AG04449 (cell line): ENCODE results near the gene CYYR1.

Experiments used
- CTCF ChIA-PET: fragments of 350-600 bp; formaldehyde crosslinking; extraction: SDS; loops from one replicate; lab custom pipeline; 2021; ENCODE audit warnings: antibody characterized with exemption; lab: Yijun Ruan, JAX
- POLR2A ChIA-PET: fragments of 400-600, 350-600 bp; formaldehyde crosslinking; extraction: SDS; loops from one replicate; lab custom pipeline; 2020; ENCODE audit warnings: antibody characterized with exemption, inconsistent platforms; lab: Yijun Ruan, JAX
- DNase-seq: peaks from one replicate; pipeline ENCODE4 v3.0.0-alpha.2; 2010; ENCODE audit warnings: low read depth, low spot score
- H3K4me3 ChIP-seq: 2 replicates; pipeline ENCODE4 v1.5.1; 2011; ENCODE audit warnings: low read depth, mild to moderate bottlenecking, control low read depth, low read length
- CTCF ChIP-seq: IDR thresholded peaks from one replicate; pipeline ENCODE4 v1.5.1; 2011; ENCODE audit warnings: mild to moderate bottlenecking, moderate library complexity, low read length, control low read depth, inconsistent platforms; ENCODE audit not compliant: insufficient read depth; ENCODE audit errors: missing control alignments

CYYR1 gene

DNA sequence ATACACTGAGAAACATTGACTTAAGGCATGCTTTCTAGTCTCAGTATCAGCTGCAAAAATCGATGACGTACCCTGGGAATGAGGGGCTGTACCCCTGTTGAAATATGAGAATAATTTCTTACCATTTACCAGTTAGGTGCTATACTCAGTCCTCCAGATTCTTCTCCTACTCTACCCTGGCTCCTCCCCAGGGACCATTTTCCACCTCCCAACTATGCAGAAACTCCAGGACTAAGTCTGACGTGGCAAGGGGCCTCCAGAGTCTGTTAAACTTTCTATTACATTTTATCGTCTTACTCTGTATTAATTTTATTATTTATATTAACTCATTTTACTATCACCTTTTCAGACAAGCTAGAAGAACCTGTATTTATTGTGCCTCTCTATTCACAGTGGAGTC is 124.3 kb downstream of the CYYR1 start:
- H3K4me3 ChIP-seq: no peak overlapping the region
- ChIA-PET CTCF (interaction anchor here (0.9 kb wide), 1 partner anchor 13 kb away, joined by 3 read pairs; no protein-coding TSS in a partner anchor), POLR2A (no interaction called here)
- DNase-seq: no peak
- no peak for TF ChIP-seq CTCF

DNA sequence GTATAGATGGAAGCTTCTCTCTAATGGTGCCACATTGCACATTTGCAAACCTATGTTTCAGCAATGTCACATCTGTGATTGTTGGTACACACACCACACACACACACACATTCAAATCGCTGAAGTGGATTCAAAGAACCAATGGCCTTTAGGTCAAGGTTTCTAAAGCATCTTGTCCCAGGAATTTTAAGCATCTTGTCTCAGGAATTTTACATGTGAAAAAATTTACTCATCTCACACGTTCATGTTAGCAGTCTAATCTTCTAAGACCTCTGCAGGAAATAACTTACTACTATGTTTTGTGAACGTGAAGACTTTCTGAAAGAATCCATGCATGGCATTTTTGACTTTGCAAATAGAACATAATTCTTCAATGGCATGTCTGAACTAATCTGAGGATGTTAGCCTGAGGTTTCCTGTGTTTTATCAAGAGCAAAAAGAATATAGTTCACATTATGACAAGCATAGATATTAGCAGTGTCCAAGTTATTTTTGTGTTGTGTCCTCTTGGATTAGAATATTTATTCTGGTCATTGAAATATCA is 125.1 kb downstream of the CYYR1 start:
- ChIA-PET CTCF (interaction anchor here (0.9 kb wide), 1 partner anchor 14 kb away, joined by 3 read pairs; no protein-coding TSS in a partner anchor), POLR2A (no interaction called here)
- no peak for TF ChIP-seq CTCF
- no peak for DNase-seq
- H3K4me3 ChIP-seq: no peak overlapping the region

GRCh38 chr21:26445440-26445839 is 127.6 kb downstream of the CYYR1 start:
- H3K4me3 ChIP-seq: no peak overlapping the region
- ChIA-PET POLR2A (no interaction called here), CTCF (interaction anchor here (1.5 to 1.6 kb wide), 2 partner anchors 16 to 56 kb away, joined by 3 read pairs; no protein-coding TSS in a partner anchor)
- DNase-seq: peak; percentile 58
- TF ChIP-seq CTCF: no peak

DNA sequence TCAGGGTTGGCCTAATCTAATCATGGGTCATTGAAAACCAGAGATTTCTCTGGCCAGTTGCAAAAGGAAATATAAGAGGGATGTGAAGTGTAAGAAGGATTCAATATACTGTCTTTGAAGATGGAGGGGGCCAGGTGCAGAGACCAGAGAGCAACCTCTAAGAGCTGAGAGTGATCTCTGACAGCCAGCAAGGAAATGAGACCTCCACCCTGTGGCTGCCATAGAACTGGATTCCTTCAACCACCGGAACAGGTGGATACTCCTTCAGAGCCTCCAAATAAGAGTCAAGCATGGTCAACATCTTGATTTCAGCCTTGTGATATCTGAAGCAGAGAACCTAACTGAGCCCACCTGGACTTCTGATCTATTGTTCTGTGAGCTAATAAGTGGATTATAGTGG is 128.4 kb downstream of the CYYR1 start:
- no peak overlapping the region for H3K4me3 ChIP-seq
- CTCF ChIA-PET: interaction anchor here (1.5 to 1.6 kb wide), 2 partner anchors 17 to 55 kb away, joined by 3 read pairs; no protein-coding TSS in a partner anchor
- POLR2A ChIA-PET: no interaction called here
- TF ChIP-seq CTCF: no peak
- DNase-seq: no peak

GRCh38 chr21:26443867-26444266 is 129.2 kb downstream of the CYYR1 start:
- no peak for TF ChIP-seq CTCF
- ChIA-PET POLR2A (interaction anchor here (1.0 kb wide), 1 partner anchor 38 kb away, joined by 3 read pairs; no protein-coding TSS in a partner anchor), CTCF (no interaction called here)
- no peak for DNase-seq
- H3K4me3 ChIP-seq: no peak overlapping the region

DNA sequence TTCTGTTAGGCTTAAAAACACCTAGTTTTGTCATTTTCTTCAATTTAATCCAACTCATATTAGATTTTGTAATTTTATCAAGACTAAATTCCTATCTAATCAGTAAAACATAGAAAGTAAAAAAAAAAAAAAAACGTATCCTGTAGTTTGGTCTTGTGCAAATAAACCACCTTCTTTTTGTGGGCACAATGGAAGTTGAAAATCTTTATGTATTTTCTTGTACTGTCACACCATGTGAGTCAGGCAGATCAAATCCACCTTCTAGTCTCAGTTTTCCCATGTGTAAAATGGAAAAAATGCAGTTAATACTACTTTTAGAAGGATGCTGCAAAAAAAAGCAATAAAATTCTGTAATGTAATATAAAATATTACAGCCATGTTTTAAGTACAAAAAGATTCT is 129.8 kb downstream of the CYYR1 start:
- ChIA-PET CTCF (no interaction called here), POLR2A (interaction anchor here (1.0 kb wide), 1 partner anchor 38 kb away, joined by 3 read pairs; no protein-coding TSS in a partner anchor)
- DNase-seq: no peak
- no peak overlapping the region for H3K4me3 ChIP-seq
- no peak for TF ChIP-seq CTCF
